T47D (cell line): ENCODE data around the gene CDKL5.
A peak's percentile ranks its signal among the peaks of the same experiment; 100 is the strongest.

Experiments
- DNase-seq, 2 experiments: peaks; one replicate each; pipeline versions ENCODE4 v3.0.0 to v3.0.0-alpha.2; 2011 to 2012; ENCODE audit warnings: low read depth in 1 of 2, low spot score in 1 of 2
- JUND ChIP-seq: IDR thresholded peaks from 2 replicates; pipeline ENCODE4 v1.6.1; 2012; ENCODE audit warnings: low read depth
- in situ Hi-C: cut with HindIII; loops from 2 replicates; pipeline ENCODE4 v1.10.0; 2016; ENCODE audit warnings: low sequenced_read_pairs, low pct_unique_long_range_greater_than_20kb

Gene CDKL5

DNA sequence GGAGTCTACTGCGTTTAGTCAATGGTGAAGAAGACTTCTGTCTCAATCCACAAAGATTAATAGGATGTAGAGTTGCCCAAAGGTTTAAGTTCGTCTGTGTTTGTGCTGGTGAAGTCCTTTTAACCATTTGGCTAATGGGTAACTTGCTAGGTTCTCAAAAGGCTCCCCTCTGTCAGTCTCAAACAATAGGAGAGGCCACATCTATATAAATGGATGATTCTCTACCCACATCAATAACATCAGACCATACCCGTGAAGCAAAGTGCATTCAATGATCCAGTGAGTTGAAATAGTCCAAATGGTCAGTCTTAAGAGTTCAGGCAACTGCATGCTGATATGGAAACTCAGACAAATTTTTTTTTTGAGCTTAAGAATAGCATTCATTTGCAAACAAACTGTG, 218.4 kb downstream of the CDKL5 start:
- no peak for TF ChIP-seq JUND
- no peak for DNase-seq
- in situ Hi-C loops: no loop called here

DNA sequence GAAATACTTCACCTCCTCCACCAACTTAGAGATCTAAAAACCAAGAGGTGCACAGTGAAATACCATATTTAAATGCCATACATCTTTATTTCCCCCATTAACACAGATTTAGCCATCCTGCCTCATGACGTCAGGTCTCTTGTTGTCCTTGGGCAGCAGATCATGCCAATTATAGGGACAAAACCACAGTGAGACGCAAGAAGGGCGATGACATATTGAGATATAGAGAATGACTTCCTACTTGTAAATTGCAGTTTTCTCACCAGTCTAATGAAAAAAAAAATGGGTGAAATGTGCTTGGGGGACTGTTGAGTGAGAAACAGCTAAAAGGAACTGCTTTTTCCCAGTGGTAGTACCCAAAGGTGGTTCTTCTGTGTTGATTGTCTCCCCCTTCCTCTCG, 222.2 kb downstream of the CDKL5 start:
- TF ChIP-seq JUND: no peak
- no peak for DNase-seq
- in situ Hi-C loops: no loop called here

DNA sequence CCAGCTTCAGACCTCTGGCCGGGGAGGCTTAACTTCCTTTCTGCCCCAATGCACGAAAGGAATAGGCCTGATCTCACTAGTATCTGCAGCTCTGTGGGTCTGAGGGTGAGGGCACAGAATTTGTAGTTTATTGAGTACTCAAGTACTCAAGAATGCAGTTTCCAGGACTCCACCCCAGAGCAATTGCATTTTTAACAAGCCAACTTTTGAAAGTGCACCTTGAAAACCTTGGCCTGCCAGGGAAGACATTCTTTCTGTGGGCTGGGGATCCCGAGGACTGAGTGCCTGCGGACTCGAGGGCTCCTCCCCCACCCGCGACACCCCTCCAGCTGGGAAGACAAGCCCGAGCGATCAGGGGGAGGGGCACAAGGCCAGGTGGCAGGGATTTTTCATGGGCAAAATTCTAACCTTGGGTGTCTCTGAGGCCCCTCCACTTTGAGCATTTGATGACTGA, 224.1 kb downstream of the CDKL5 start:
- TF ChIP-seq JUND: no peak
- no peak for DNase-seq
- in situ Hi-C loops: no loop called here

DNA sequence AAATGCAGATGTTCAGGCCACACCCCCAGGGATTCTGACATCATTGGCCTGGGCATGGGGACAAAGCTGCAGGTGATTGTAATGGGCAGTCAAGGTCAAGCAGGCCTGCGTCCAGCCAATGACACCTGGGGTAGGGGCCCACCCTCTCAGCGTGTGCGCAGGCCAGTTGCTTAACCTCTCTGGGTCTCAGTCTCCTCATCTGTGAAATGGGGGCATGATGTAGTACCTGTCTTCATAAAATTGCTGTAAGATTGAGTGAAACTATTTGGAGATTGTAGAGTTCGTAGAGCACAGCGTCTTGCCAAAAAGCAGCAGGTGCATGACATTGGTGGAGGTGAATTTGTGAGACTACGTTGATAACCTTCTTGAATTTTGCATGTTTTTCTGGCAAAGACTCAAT, 225.3 kb downstream of the CDKL5 start:
- no peak for TF ChIP-seq JUND
- in situ Hi-C loops: no loop called here
- DNase-seq: no peak

DNA sequence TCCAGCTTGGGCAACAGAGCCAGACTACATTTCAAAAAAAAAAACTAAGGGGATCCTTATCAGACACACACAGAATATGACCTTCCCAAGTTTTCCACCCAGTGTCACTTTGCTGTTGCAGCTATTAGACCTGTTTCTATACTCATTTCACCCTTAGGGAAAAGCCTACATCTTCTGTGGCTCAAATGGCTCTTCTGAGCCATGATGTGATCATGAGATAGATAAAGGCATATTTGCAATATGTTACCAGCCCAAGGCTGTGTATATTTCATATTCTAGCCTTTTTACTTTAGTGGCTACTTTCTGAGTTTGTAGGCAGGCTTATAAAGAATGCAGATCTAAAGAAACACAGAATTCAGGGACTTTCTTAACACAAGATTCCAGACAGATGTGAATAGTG, 227.2 kb downstream of the CDKL5 start:
- no peak for TF ChIP-seq JUND
- in situ Hi-C loops: no loop called here
- DNase-seq: peak in 1 of 2 experiments; percentile 42

DNA sequence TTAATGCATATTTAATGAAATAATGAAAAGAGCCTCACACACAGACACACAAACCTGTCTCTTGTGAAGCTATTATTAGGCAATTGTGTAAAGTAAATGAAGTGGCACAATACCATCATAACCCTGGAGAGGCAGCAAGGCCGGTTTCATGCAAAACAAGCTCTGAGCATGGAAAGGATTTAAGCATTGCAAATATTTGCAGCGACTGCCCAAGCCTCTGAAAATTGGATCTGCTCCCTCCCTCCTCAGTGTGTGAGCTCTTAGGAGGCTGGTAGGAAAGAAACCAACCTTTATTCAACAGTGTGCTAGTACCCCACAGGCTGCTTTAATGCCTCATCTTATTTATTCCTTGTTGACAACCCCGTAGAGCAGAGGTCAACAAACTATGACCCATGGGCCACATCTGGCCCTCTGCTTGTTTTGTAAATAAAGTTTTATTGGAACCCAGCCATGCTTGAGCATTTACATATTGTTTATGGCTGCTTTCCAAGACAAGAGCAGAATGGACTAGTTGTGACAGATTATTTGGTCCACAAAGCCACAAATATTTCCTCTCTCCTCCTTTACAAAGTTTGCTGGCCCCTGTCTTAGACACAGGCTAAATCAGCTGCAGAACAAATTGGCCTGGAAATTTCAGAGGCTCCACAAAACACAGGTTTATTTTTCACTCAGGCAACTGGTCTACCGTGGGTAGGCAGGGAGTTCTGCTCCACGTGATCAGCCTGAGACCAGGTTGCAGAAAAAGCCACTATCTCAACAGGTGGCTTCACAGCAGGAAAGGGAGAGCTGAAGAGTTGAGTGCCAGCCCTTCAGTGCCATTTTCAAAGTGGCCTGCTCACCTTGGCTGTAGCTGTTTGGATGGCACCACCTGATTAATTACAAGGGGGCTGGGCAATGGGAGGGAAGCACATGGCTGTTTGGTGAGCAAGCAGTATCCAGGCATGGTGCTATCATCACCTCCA, 229.7 kb downstream of the CDKL5 start:
- in situ Hi-C loops: no loop called here
- peak; percentile 9 to 75 for DNase-seq
- TF ChIP-seq JUND: no peak

DNA sequence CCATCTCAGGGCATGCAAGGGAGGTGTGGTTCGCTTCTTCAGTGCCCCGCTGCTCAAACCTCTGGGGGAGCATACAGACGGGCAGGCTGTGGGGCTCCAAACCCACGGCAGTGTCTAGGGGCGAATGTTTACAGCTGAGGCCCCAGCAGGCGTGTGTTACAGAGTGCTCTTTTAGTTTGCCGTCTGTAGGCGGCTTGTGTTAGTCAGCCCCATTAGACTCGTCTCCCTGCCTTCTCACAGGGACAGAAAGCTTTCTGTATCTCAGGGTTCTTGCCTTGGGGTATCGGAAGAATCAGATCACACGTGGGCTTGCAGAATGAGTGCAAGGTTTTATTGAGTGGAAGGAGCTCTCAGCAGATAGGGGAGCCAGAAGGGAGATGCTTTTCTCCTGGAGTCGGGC, 235.9 kb downstream of the CDKL5 start:
- no peak for DNase-seq
- TF ChIP-seq JUND: no peak
- in situ Hi-C loops: no loop called here

DNA sequence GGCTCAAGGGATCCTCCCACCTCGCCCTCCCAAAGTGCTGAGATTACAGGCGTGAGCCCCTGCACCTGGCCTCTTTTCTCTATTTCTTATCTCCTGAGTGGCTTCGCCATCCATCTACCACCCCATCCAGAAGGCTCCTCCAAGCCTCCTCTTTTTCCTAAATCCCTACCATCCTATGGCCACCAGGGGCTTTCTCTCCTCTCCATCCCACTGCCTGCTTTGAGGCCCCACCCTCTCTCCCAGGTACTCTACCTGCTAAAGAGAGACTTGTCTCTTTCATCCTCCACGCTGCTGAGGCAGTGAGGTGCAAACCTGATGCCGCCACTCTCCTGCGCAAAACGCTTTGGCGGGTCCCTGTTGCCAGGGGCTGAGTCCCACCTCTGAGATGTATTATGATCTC, 239.5 kb downstream of the CDKL5 start:
- no peak for TF ChIP-seq JUND
- in situ Hi-C loops: no loop called here
- DNase-seq: peak in 1 of 2 experiments; percentile 25

DNA sequence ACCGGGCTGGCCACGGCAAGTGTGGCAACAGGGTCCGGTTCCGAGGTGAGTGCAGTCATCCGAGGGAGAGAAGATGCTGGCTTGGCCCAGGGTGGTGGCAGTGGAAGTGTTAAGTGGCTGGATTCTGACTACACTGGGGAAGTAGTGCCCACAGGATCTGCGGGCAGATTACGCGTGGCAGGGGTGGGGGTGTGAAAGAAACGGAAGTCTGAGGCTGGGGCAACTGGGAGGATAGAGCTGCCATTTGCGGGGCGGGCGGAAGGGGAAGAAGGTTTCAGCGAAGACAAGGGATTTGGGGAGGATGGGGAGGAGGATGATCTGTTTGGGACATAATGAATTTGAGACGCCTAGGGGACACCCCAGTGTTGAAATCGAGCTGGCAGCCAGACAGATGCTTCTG, 241.2 kb downstream of the CDKL5 start:
- in situ Hi-C loops: no loop called here
- DNase-seq: no peak
- no peak for TF ChIP-seq JUND

DNA sequence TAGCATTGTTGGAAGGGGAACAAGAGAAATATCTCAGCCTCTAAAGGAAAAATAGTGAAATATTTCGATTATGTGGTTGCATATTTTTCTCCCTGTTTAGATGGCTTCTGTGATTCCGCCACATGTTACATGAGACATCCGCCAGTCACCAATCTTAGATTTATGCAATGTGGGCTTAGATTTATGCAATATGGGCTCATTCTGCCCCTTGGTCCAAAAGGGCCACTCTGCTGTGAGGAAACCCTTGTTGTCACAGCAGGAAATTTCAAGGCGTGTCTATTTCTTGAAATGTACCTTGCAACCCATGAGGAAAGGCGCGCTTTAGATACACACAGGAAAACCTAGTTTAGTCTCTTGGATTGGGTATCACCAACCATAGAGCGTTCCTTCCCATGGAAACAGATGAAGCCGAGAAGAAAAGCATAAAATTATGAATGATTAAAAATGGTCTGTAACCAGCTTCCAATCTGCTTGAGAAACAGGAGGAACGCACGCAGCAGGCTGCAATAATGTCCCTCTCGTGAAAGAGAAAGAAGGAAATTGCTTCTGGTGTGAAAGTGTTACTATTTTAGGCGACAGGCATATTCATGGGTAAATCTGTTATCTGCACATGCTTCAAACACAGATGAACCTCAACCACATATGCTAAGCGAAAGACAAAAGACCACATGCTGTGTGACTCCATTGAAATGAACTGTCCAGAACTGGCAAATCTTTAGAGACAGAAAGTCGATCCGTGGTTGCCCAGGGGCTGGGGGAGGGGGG, 242.8 kb downstream of the CDKL5 start:
- in situ Hi-C loops: no loop called here
- no peak for DNase-seq
- TF ChIP-seq JUND: no peak

DNA sequence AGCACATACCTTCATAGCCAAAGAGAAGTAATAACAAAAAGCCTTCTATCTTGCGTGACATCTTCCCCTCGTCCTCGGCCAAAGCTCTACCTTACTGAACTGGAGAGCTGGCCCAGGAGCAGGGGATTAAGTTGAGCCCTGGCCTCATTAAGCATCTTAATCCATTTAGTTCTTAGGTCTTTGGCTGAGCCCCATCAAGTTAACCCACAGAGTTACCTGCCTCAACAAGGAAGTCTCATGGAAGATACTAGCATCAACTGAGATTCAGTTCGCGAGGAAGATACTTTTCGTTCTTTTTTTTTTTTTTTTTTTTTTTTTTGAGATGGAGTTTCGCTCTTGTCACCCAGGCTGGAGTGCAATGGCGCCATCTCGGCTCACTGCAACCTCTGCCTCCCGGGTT, 246.6 kb downstream of the CDKL5 start, which contains the start of gene RS1:
RS1 (minus strand) TSS at position 101 of the 400 bp plus-strand sequence; CDS start at position 61, 40 bp downstream.
- DNase-seq: no peak
- no peak for TF ChIP-seq JUND
- in situ Hi-C loops: no loop called here

DNA sequence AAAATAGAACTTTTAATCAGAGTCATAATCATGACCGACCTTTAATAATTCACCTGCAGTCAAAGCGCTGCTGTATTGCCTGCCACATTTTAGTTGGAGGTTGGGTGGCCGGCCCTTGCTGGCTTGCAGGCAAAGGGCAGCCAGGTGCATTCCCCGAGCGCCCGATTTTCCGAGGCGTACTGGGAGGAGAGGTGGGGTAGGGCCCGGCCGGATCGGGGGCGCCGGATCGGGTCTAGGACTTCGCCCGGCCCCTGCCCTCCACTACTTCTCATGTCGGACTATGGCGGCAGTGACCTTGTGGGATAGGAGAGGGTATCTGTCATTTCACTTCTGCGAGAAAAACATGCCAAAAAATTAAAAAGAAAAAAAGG, 249.0 kb downstream of the CDKL5 start:
- in situ Hi-C loops: no loop called here

More for the DNA sequence above, 249.0 kb downstream of the CDKL5 start:
- no peak for TF ChIP-seq JUND
- DNase-seq: peak in 1 of 2 experiments; percentile 6
